Activated naive CD4-positive, alpha-beta T cell treated with anti-CD3 and anti-CD28 coated beads for 36 hours (primary cell): ENCODE measurements around the gene TMEM87B. TPM values are rescaled to one million over a fixed set of nuclear protein-coding genes. Genes with fewer than 3 reads are reported as not detected.

Experiments
- CTCF ChIA-PET: fragments of 350-600 bp; sonication (Branson Sonifier 250); formaldehyde crosslinking; loops from one replicate; lab custom pipeline; 2021; ENCODE audit warnings: antibody characterized with exemption; lab: Charles Lee
- DNase-seq: peaks from one replicate; pipeline ENCODE4 v3.0.0-alpha.2; 2020
- H3K27ac Mint-ChIP-seq: one replicate; pipeline ENCODE4 v1.8.0; 2021; ENCODE audit warnings: mild to moderate bottlenecking, mixed read lengths
- H3K27me3 Mint-ChIP-seq: one replicate; pipeline ENCODE4 v1.8.0; 2021; ENCODE audit warnings: low read depth, mixed read lengths
- H3K36me3 Mint-ChIP-seq: one replicate; pipeline ENCODE4 v1.8.0; 2021; ENCODE audit warnings: low read depth, mixed read lengths
- H3K4me1 Mint-ChIP-seq: one replicate; pipeline ENCODE4 v1.8.0; 2021; ENCODE audit warnings: low read depth, mixed read lengths
- H3K4me3 Mint-ChIP-seq: one replicate; pipeline ENCODE4 v1.8.0; 2021; ENCODE audit warnings: mild to moderate bottlenecking, moderate library complexity, mixed read lengths
- H3K9me3 Mint-ChIP-seq: one replicate; pipeline ENCODE4 v1.8.0; 2021; ENCODE audit warnings: mixed read lengths
- intact Hi-C: fragments of 100-400 bp; cut with micrococcal nuclease; formaldehyde crosslinking; loops from one replicate; pipeline ENCODE4 v1.15.1; 2023
- total RNA-seq, 2 experiments: library from RNA; stranded (reverse); gene quantifications; one replicate each; pipeline ENCODE4 v1.2.3, GENCODE V29; 2021

Gene TMEM87B
- total RNA-seq, 2 experiments from 2014 or later, result 10.5 to 12.0 TPM

GRCh38 chr2:112155331-112156151 lies 100.5 kb downstream of the TMEM87B start:
- Mint-ChIP-seq H3K9me3 (no peaks in the 10 kb centered on the region), H3K27ac (peak overlapping the region; percentile 74), H3K36me3 (no peaks in the 10 kb centered on the region), H3K27me3 (no peaks in the 10 kb centered on the region), H3K4me1 (peaks cover 51% of the 10 kb centered on the region), H3K4me3 (peak overlapping the region; percentile 43)
- intact Hi-C loops, result loop anchor here (1.0 to 2.0 kb wide), 3 partner anchors 21 to 33 kb away; no protein-coding TSS in a partner anchor
- peak; percentile 67 for DNase-seq
- CTCF ChIA-PET, result interaction anchor here (0.5 to 2.1 kb wide), 5 partner anchors 21 to 268 kb away, joined by 3 to 7 read pairs (median 5); no protein-coding TSS in a partner anchor

DNA sequence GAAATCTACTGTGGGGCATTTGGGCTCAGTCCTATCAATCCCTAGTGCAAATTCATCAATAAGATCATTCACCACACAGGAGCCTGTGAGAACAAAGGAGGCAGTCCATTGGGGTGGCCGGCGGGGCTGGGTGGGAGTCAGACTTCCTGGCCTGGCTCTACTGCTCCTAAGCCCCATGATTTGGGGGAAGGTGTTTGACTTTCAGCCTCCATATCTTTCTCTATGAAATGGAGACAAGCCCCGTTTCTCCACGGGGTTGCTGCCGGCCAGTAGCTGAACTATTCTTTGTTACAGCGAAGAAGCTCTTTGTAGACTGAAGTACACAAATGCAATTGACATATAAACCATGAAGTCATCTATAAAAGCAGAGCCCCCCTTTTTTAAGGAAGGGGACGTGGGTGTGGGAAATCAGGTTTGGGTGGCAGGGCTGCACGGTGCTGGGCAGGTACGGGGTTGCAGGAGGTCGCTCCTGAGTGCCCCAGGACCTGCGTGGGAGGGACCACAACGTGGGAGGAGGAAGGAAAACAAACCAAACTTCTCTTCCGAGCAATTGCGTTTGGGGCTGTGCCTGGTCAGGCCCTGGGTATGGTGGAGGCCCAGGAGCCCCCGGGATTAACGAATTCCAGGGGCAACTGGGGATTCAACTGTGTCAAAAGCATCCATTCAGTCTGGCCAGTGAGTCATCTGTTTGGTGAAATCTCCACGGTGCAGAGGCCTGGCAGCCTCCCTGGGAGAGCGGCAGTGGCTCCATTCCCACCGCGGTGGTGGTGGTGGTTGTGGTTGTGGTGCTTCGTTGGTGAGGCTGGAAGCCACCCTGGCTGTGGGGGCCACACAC lies 101.3 kb downstream of the TMEM87B start:
- intact Hi-C loops, result loop anchor here (1.0 kb wide), 1 partner anchor 26 kb away; no protein-coding TSS in a partner anchor
- CTCF ChIA-PET, result interaction anchor here (0.5 to 2.1 kb wide), 4 partner anchors 20 to 269 kb away, joined by 3 to 7 read pairs (median 4); no protein-coding TSS in a partner anchor

GRCh38 chr2:112157472-112157871 lies 102.4 kb downstream of the TMEM87B start:
- Mint-ChIP-seq H3K27me3 (no peaks in the 10 kb centered on the region), H3K4me3 (no peak overlapping the region), H3K27ac (no peak overlapping the region), H3K9me3 (no peaks in the 10 kb centered on the region), H3K4me1 (peaks cover 51% of the 10 kb centered on the region), H3K36me3 (no peaks in the 10 kb centered on the region)
- intact Hi-C loops, result no loop called here
- peak; percentile 22 for DNase-seq
- CTCF ChIA-PET, result no interaction called here

More for the DNA sequence above, 101.3 kb downstream of the TMEM87B start:
- Mint-ChIP-seq H3K9me3 (no peaks in the 10 kb centered on the region), H3K4me3 (peak overlapping the region; percentile 43), H3K27me3 (no peaks in the 10 kb centered on the region), H3K4me1 (peaks cover 51% of the 10 kb centered on the region), H3K27ac (peak overlapping the region; percentile 74), H3K36me3 (no peaks in the 10 kb centered on the region)
- DNase-seq, result peak; percentile 64

DNA sequence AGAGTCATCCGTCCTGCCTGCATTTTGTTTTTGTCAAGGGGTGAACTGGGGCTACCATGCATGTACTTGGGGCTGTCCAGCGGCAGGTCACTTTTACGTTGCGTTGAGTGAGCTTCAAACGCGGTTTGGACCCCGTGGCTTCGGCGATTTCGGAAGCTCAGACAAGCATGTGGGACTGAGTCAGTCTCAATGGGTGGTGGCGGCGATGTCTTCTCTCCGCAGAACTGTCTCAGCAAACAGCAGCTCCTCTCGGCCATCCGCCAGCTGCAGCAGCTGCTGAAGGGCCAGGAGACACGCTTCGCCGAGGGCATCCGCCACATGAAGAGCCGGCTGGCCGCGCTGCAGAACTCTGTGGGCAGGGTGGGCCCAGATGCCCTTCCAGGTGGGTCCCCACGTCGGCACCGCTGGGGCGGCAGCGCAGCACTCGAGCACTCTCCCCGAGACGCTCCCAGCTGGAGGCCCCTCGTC lies 104.4 kb downstream of the TMEM87B start:
- intact Hi-C loops, result no loop called here
- CTCF ChIA-PET, result no interaction called here
- peaks cover 35% of the 10 kb centered on the region for H3K4me1 Mint-ChIP-seq
- no peak overlapping the region for H3K27ac Mint-ChIP-seq
- no peaks in the 10 kb centered on the region for H3K27me3 Mint-ChIP-seq
- no peak for DNase-seq
- no peak overlapping the region for H3K4me3 Mint-ChIP-seq
- no peaks in the 10 kb centered on the region for H3K9me3 Mint-ChIP-seq
- H3K36me3 Mint-ChIP-seq, result no peaks in the 10 kb centered on the region

GRCh38 chr2:112160283-112161250 lies 105.5 kb downstream of the TMEM87B start:
- Mint-ChIP-seq H3K9me3 (no peaks in the 10 kb centered on the region), H3K27me3 (no peaks in the 10 kb centered on the region), H3K36me3 (no peaks in the 10 kb centered on the region), H3K27ac (no peak overlapping the region), H3K4me3 (no peak overlapping the region), H3K4me1 (peaks cover 24% of the 10 kb centered on the region)
- CTCF ChIA-PET, result no interaction called here
- no peak for DNase-seq
- intact Hi-C loops, result no loop called here

- H3K4me3 Mint-ChIP-seq, result no peak overlapping the region
- intact Hi-C loops, result no loop called here
- no peak overlapping the region for H3K27ac Mint-ChIP-seq
- H3K27me3 Mint-ChIP-seq, result no peaks in the 10 kb centered on the region
- CTCF ChIA-PET, result interaction anchor here (0.7 kb wide), 1 partner anchor 13 kb away, joined by 3 read pairs; no protein-coding TSS in a partner anchor
- DNase-seq, result no peak
- no peaks in the 10 kb centered on the region for H3K9me3 Mint-ChIP-seq
- no peaks in the 10 kb centered on the region for H3K36me3 Mint-ChIP-seq
- peaks cover 15% of the 10 kb centered on the region for H3K4me1 Mint-ChIP-seq
Observed at GRCh38 chr2:112161431-112162145, 106.5 kb downstream of the TMEM87B start.

- H3K27ac Mint-ChIP-seq, result no peak overlapping the region
- no peak overlapping the region for H3K4me3 Mint-ChIP-seq
- no peak for DNase-seq
- intact Hi-C loops, result no loop called here
- H3K4me1 Mint-ChIP-seq, result peaks cover 16% of the 10 kb centered on the region
- CTCF ChIA-PET, result no interaction called here
- no peaks in the 10 kb centered on the region for H3K36me3 Mint-ChIP-seq
- H3K9me3 Mint-ChIP-seq, result no peaks in the 10 kb centered on the region
- H3K27me3 Mint-ChIP-seq, result no peaks in the 10 kb centered on the region
Observed at GRCh38 chr2:112162341-112162740, 107.3 kb downstream of the TMEM87B start.

DNA sequence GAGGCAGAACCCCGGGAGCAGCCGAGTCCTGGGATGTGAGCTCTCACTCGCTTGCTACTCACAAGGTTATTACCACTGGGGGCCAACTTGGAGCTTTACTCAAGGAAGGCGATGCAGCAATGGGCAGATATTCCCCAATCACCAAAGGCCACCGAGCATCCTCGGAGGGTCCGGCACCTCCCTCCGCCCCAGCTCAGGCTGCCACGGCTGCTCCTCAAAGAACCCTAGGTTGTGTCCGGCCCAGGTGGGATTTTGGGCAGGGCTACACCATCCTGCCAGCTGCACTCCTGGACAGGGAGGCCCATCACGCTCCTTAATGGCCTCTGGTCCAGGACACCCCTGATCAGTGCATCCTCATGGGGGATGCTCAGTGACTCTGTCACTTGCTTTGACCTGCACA lies 107.9 kb downstream of the TMEM87B start:
- Mint-ChIP-seq H3K27ac (no peak overlapping the region), H3K4me1 (peaks cover 13% of the 10 kb centered on the region), H3K36me3 (no peaks in the 10 kb centered on the region), H3K4me3 (no peak overlapping the region), H3K9me3 (no peaks in the 10 kb centered on the region), H3K27me3 (no peaks in the 10 kb centered on the region)
- no peak for DNase-seq
- intact Hi-C loops, result no loop called here
- CTCF ChIA-PET, result interaction anchor here (0.6 kb wide), 1 partner anchor 178 kb away, joined by 3 read pairs; no protein-coding TSS in a partner anchor

DNA sequence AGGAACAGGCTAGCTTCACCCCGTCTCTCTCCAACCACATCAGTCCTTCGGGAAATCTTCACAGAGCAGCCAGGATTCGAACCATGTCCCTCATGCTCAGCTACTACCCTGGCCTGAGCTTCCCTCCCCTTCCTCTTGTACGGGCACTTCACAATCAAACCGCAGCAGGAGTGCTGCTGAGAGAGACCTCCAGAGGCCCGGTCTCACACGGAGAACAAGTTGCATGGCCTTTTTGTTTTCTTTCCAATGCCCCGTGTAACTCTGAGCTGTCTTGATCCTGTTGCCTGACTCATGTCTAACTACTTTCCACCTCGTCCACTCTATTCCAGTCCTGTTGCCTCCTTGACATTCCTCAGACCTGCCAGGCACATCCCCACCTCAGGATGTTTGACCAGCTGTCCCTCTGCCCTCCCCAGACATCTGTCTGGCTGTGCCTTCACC lies 108.5 kb downstream of the TMEM87B start:
- CTCF ChIA-PET, result no interaction called here
- intact Hi-C loops, result no loop called here
- DNase-seq, result no peak
- Mint-ChIP-seq H3K27ac (no peak overlapping the region), H3K36me3 (no peaks in the 10 kb centered on the region), H3K27me3 (no peaks in the 10 kb centered on the region), H3K9me3 (no peaks in the 10 kb centered on the region), H3K4me3 (no peak overlapping the region), H3K4me1 (peaks cover 14% of the 10 kb centered on the region)

GRCh38 chr2:112164876-112165275 lies 109.8 kb downstream of the TMEM87B start:
- Mint-ChIP-seq H3K36me3 (no peaks in the 10 kb centered on the region), H3K4me1 (peaks cover 14% of the 10 kb centered on the region), H3K9me3 (no peaks in the 10 kb centered on the region), H3K27me3 (no peaks in the 10 kb centered on the region), H3K27ac (no peak overlapping the region), H3K4me3 (no peak overlapping the region)
- no peak for DNase-seq
- intact Hi-C loops, result no loop called here
- CTCF ChIA-PET, result no interaction called here

DNA sequence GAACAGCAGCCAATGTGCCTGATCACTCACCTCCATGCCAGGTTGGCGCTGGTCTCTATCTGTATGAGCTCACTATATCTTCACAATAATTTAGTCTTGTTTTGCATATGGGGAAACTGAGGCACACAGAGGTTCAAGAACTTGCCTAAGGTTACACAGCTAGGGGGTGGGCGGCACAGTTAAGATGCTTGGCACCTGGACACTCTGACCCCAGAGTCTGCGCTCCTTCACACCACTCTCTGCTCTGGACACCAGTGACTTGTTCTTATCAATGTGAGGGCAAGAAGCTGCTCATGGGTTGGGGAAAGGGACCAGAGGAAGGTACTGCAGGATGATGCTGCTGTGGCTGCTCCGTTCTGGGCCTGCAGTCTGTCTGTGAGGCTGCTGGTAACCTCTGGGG lies 110.2 kb downstream of the TMEM87B start:
- no peaks in the 10 kb centered on the region for H3K9me3 Mint-ChIP-seq
- DNase-seq, result no peak
- peaks cover 13% of the 10 kb centered on the region for H3K4me1 Mint-ChIP-seq
- CTCF ChIA-PET, result no interaction called here
- H3K4me3 Mint-ChIP-seq, result no peak overlapping the region
- H3K36me3 Mint-ChIP-seq, result no peaks in the 10 kb centered on the region
- intact Hi-C loops, result no loop called here
- H3K27me3 Mint-ChIP-seq, result no peaks in the 10 kb centered on the region
- peak overlapping the region; percentile 9 for H3K27ac Mint-ChIP-seq
